GM12878 (cell line): Measurements from ENCODE around the gene ODAPH. TPM values are rescaled to one million over a fixed set of nuclear protein-coding genes. Genes with fewer than 3 reads are reported as not detected.

Experiments
- ATAC-seq: fragments of 200-7000 bp; cut with Tn5 transposase; 3 replicates; pipeline ENCODE4 v1.9.1; 2020; ENCODE audit warnings: mild to moderate bottlenecking, moderate library complexity
- BruUV-seq: library from RNA; stranded (reverse); fragments of 400-500 nt; replicated peaks from 2 replicates; lab custom pipeline; 2021; lab: Mats Ljungman, UMichigan
- CTCF ChIA-PET: fragments of 300-600 bp; sonication (Branson Sonifier 250); formaldehyde crosslinking; extraction: SDS; loops from one replicate; lab custom pipeline; 2021; ENCODE audit warnings: inconsistent platforms; lab: Yijun Ruan, JAX
- POLR2A ChIA-PET: fragments of 350-600 bp; formaldehyde crosslinking; extraction: SDS; loops from one replicate; lab custom pipeline; 2021; ENCODE audit warnings: inconsistent platforms; lab: Charles Lee
- RAD21 ChIA-PET: fragments of 300-600 bp; sonication (Branson Sonifier 250); formaldehyde crosslinking; loops from one replicate; lab custom pipeline; 2023; ENCODE audit warnings: antibody characterized with exemption; ENCODE audit not compliant: unreplicated experiment; lab: Charles Lee
- SMC1A ChIA-PET: fragments of 300-600 bp; sonication (Branson Sonifier 250); formaldehyde crosslinking; loops from one replicate; lab custom pipeline; 2023; ENCODE audit not compliant: unreplicated experiment, uncharacterized antibody; lab: Charles Lee
- DNase-seq: peaks from one replicate; pipeline ENCODE4 v3.0.0-alpha.2; 2011; ENCODE audit warnings: low read depth, low spot score
- FAIRE-seq: peaks from 3 replicates; lab custom pipeline; 2011; peaks lifted over from hg19 to GRCh38; lab: Jason Lieb, UNC
- H2AFZ ChIP-seq: 2 replicates; pipeline ENCODE4 v1.6.0; 2011; ENCODE audit warnings: low read depth, low read length, control low read depth; ENCODE audit not compliant: control insufficient read depth
- H3K27ac ChIP-seq: 2 replicates; pipeline ENCODE4 v1.5.1; 2011; ENCODE audit warnings: control low read depth; ENCODE audit not compliant: control insufficient read depth, insufficient read depth
- H3K27me3 ChIP-seq, 2 experiments: replicated peaks in 1 of 2; 2 replicates each; pipeline versions ENCODE4 v1.6.0 to v1.6.1; 2011; ENCODE audit warnings: low read length in 1 of 2; ENCODE audit not compliant: control insufficient read depth in 2 of 2, insufficient read depth in 2 of 2
- H3K36me3 ChIP-seq, 2 experiments: 2 replicates each; pipeline ENCODE4 v1.5.1; 2011; ENCODE audit warnings: low read length in 1 of 2; ENCODE audit not compliant: control insufficient read depth in 2 of 2, insufficient read depth in 2 of 2
- H3K4me1 ChIP-seq: 2 replicates; pipeline ENCODE4 v1.6.1; 2011; ENCODE audit warnings: mild to moderate bottlenecking, low read length, moderate library complexity, mixed read lengths; ENCODE audit not compliant: control insufficient read depth, insufficient read depth
- H3K4me2 ChIP-seq: 2 replicates; pipeline ENCODE4 v1.6.0; 2011; ENCODE audit warnings: control low read depth; ENCODE audit not compliant: control insufficient read depth, insufficient read depth
- H3K4me3 ChIP-seq: fragments of 200-600 bp; sonication (generic); 2 replicates; pipeline ENCODE4 v1.5.1; 2016
- H3K79me2 ChIP-seq: 2 replicates; pipeline ENCODE4 v1.6.0; 2011; ENCODE audit warnings: low read length; ENCODE audit not compliant: control insufficient read depth, insufficient read depth
- H3K9ac ChIP-seq: 2 replicates; pipeline ENCODE4 v1.8.0; 2011; ENCODE audit warnings: low read length, control low read depth, mixed read lengths; ENCODE audit not compliant: control insufficient read depth, insufficient read depth
- H3K9me3 ChIP-seq: replicated peaks from 3 replicates; pipeline ENCODE4 v1.5.1; 2011; ENCODE audit warnings: mild to moderate bottlenecking, low read length; ENCODE audit not compliant: control insufficient read depth, insufficient read depth
- H4K20me1 ChIP-seq: 2 replicates; pipeline ENCODE4 v1.6.0; 2011; ENCODE audit not compliant: control insufficient read depth, insufficient read depth
- CHD1 ChIP-seq: IDR thresholded peaks from 2 replicates; pipeline ENCODE4 v1.6.1; 2012; ENCODE audit warnings: low read depth, low read length, improper control_type of control experiment
- EP300 ChIP-seq, 2 experiments: fragments of 150-350 bp in 1 of 2; IDR thresholded peaks; 2 replicates each; pipeline ENCODE4 v1.6.1; 2011 to 2012; ENCODE audit warnings: low read depth in 2 of 2, low read length in 2 of 2, borderline replicate concordance in 1 of 2, improper control_type of control experiment in 1 of 2, inconsistent platforms in 1 of 2; ENCODE audit not compliant: control insufficient read depth in 1 of 2
- FOXM1 ChIP-seq: IDR thresholded peaks from 2 replicates; pipeline ENCODE4 v1.6.1; 2012; ENCODE audit warnings: low read depth, mild to moderate bottlenecking, inconsistent platforms, low read length, moderate library complexity
- HDGF ChIP-seq: fragments of 450-650 bp; IDR thresholded peaks from 2 replicates; pipeline ENCODE4 v1.6.1; 2016; ENCODE audit warnings: antibody characterized with exemption
- IRF4 ChIP-seq: IDR thresholded peaks from 2 replicates; pipeline ENCODE4 v1.6.1; 2011; ENCODE audit warnings: low read depth, low read length
- NFYB ChIP-seq: IDR thresholded peaks from 2 replicates; pipeline ENCODE4 v1.6.1; 2011; ENCODE audit warnings: low read depth, mild to moderate bottlenecking, low read length, improper control_type of control experiment, moderate library complexity; ENCODE audit not compliant: insufficient read depth
- PAX8 ChIP-seq: fragments of 450-650 bp; IDR thresholded peaks from 2 replicates; pipeline ENCODE4 v1.6.1; 2017; ENCODE audit warnings: mild to moderate bottlenecking, moderate library complexity
- STAT1 ChIP-seq: fragments of 450-650 bp; conservative IDR thresholded peaks from 2 replicates; pipeline ENCODE4 v1.6.1; 2014; ENCODE audit warnings: antibody characterized with exemption, mild to moderate bottlenecking
- SUPT20H ChIP-seq: IDR thresholded peaks from 2 replicates; pipeline ENCODE4 v1.6.1; 2011; ENCODE audit warnings: low read depth, mild to moderate bottlenecking, low read length, moderate library complexity, borderline replicate concordance; ENCODE audit not compliant: control insufficient read depth
- SUZ12 ChIP-seq: fragments of 200-600 bp; sonication (generic); IDR thresholded peaks from one replicate; pipeline ENCODE4 v1.6.1; 2018; ENCODE audit warnings: antibody characterized with exemption, mild to moderate bottlenecking; ENCODE audit not compliant: unreplicated experiment
- WGBS: methylation state at CpG from one replicate; pipeline ENCODE4 v1.1.6; 2016; ENCODE audit warnings: low lambda C conversion rate; ENCODE audit not compliant: insufficient replicate concordance, insufficient coverage; ENCODE audit errors: missing lambda C conversion rate; 5-methylcytosine and 5-hydroxymethylcytosine counted together
- in situ Hi-C: fragments of 300-500 bp; cut with MboI; formaldehyde crosslinking; loops from 9 replicates; pipeline ENCODE4 v1.14.3; 2018; ENCODE audit warnings: mixed read lengths
- intact Hi-C: fragments of 100-400 bp; cut with micrococcal nuclease; formaldehyde crosslinking; loops from one replicate; pipeline ENCODE4 v1.14.2; 2022; ENCODE audit not compliant: unreplicated experiment
- polyA plus RNA-seq, 11 experiments: library from polyadenylated mRNA; depleted of rRNA in 4 of 11; unstranded in 6 of 11; stranded (reverse) in 5 of 11; fragments of >200 nt; fragmentation: Nextera tagmentation in 4 of 11; fragmentation: Illumina TruSeq in 1 of 11; extraction: Ambion mirVana in 4 of 11; extraction: Trizol in 1 of 11; gene quantifications; 1 replicate in 1 of 11; 2 replicates in 10 of 11; pipeline versions ENCODE4 v1.2.1 to v1.2.3, GENCODE V29; 2011 to 2016; ENCODE audit warnings: inconsistent platforms in 2 of 11, missing spikeins in 2 of 11, low read depth in 1 of 11
- total RNA-seq, 4 experiments: library from RNA; depleted of rRNA in 3 of 4; stranded (reverse); fragments of >200 nt in 3 of 4; fragmentation: Illumina TruSeq in 1 of 4; extraction: Trizol in 1 of 4; gene quantifications; 2 replicates each; pipeline versions ENCODE4 v1.2.1 to v1.2.3, GENCODE V29; 2013 to 2021
- TF ChIP-seq, protein P1 (sequence below): fragments of 450-650 bp; IDR thresholded peaks from 2 replicates; pipeline ENCODE4 v1.6.1; 2018; ENCODE audit warnings: mild to moderate bottlenecking, low read depth, moderate library complexity; ENCODE audit not compliant: partially characterized antibody
- TF ChIP-seq, protein P2 (sequence below): IDR thresholded peaks from 2 replicates; pipeline ENCODE4 v1.6.1; 2012; ENCODE audit warnings: low read length, inconsistent platforms
- TF ChIP-seq, protein P3 (sequence below): IDR thresholded peaks from 2 replicates; pipeline ENCODE4 v1.6.1; 2012; ENCODE audit warnings: low read depth, low read length, improper control_type of control experiment
- TF ChIP-seq, protein P4 (sequence below): IDR thresholded peaks from 2 replicates; pipeline ENCODE4 v1.6.1; 2011; ENCODE audit warnings: borderline replicate concordance, low read depth, mild to moderate bottlenecking, moderate library complexity, low read length; ENCODE audit not compliant: insufficient read depth, poor library complexity, severe bottlenecking

ODAPH gene
- total and polyA plus RNA-seq, 10 of the 15 experiments (the other 5 are each of a cell fraction or from before 2014, with no cell fraction given) = 0.06 to 0.13 (median 0.12) TPM; not detected in 6

DNA sequence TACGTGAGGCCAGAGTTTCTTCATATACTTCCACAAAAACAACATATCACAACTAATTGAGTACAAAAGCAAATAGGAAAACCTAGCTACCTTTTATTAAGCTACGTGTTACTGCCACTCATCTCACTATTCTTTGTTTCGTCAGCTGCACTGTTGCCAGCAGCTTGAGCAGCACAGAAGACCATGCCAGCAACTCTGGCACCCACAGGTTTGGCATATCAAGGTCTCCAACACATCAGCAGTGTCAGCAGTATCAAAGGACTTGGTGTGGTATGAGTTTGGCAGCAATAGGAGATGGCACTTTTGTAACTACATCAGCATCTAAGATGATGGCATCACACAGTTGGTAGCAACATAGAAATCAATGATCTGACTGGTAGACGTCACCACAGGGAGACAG, 43.8 kb downstream of the ODAPH start (continued):
- no peak for TF ChIP-seq SUZ12
- TF ChIP-seq, protein P1, sequence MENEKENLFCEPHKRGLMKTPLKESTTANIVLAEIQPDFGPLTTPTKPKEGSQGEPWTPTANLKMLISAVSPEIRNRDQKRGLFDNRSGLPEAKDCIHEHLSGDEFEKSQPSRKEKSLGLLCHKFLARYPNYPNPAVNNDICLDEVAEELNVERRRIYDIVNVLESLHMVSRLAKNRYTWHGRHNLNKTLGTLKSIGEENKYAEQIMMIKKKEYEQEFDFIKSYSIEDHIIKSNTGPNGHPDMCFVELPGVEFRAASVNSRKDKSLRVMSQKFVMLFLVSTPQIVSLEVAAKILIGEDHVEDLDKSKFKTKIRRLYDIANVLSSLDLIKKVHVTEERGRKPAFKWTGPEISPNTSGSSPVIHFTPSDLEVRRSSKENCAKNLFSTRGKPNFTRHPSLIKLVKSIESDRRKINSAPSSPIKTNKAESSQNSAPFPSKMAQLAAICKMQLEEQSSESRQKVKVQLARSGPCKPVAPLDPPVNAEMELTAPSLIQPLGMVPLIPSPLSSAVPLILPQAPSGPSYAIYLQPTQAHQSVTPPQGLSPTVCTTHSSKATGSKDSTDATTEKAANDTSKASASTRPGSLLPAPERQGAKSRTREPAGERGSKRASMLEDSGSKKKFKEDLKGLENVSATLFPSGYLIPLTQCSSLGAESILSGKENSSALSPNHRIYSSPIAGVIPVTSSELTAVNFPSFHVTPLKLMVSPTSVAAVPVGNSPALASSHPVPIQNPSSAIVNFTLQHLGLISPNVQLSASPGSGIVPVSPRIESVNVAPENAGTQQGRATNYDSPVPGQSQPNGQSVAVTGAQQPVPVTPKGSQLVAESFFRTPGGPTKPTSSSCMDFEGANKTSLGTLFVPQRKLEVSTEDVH = no peak

DNA sequence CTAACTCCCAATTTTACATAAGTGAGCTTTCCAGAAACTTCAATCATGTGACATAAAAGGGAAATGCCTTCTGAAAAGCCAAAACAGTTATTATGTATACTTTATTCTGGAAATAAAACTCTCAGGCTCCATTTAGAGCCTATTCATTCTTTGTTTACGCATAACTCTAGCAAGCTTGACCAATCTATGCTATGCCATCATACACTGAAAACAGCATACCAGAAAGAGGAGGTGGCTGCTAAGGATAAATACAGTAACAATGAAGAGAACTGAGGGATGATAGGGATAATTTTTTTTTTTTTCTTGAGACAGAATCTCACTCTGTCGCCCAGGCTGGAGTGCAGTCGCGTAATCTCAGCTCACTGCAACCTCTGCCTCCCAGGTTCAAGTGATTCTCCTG, 50.1 kb downstream of the ODAPH start:
- in situ Hi-C loops = no loop called here
- TF ChIP-seq HDGF (no peak), SUPT20H (no peak), IRF4 (no peak), PAX8 (no peak), STAT1 (no peak), EP300 (IDR thresholded peaks at IDR 0.05; ENCODE audit: borderline replicate concordance in 1 of 2, control insufficient read depth in 1 of 2, low read depth in 2 of 2, low read length in 2 of 2) (no peak), FOXM1 (no peak), NFYB (no peak), CHD1 (no peak)
- TF ChIP-seq, protein P2, sequence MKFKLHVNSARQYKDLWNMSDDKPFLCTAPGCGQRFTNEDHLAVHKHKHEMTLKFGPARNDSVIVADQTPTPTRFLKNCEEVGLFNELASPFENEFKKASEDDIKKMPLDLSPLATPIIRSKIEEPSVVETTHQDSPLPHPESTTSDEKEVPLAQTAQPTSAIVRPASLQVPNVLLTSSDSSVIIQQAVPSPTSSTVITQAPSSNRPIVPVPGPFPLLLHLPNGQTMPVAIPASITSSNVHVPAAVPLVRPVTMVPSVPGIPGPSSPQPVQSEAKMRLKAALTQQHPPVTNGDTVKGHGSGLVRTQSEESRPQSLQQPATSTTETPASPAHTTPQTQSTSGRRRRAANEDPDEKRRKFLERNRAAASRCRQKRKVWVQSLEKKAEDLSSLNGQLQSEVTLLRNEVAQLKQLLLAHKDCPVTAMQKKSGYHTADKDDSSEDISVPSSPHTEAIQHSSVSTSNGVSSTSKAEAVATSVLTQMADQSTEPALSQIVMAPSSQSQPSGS = no peak
- TF ChIP-seq, protein P3, sequence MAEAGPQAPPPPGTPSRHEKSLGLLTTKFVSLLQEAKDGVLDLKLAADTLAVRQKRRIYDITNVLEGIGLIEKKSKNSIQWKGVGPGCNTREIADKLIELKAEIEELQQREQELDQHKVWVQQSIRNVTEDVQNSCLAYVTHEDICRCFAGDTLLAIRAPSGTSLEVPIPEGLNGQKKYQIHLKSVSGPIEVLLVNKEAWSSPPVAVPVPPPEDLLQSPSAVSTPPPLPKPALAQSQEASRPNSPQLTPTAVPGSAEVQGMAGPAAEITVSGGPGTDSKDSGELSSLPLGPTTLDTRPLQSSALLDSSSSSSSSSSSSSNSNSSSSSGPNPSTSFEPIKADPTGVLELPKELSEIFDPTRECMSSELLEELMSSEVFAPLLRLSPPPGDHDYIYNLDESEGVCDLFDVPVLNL = no peak
- TF ChIP-seq, protein P4, sequence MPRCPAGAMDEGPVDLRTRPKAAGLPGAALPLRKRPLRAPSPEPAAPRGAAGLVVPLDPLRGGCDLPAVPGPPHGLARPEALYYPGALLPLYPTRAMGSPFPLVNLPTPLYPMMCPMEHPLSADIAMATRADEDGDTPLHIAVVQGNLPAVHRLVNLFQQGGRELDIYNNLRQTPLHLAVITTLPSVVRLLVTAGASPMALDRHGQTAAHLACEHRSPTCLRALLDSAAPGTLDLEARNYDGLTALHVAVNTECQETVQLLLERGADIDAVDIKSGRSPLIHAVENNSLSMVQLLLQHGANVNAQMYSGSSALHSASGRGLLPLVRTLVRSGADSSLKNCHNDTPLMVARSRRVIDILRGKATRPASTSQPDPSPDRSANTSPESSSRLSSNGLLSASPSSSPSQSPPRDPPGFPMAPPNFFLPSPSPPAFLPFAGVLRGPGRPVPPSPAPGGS = no peak
- TF ChIP-seq, all 136 proteins: peak for 0
- CTCF ChIA-PET = interaction anchor here (1.1 kb wide), 1 partner anchor 290 kb away, joined by 3 read pairs; no protein-coding TSS in a partner anchor
- intact Hi-C loops = no loop called here
- Histone ChIP-seq H4K20me1 (no peaks in the 10 kb centered on the region), H3K4me2 (no peak overlapping the region), H3K27me3 (no peaks in the 10 kb centered on the region), H3K79me2 (no peaks in the 10 kb centered on the region), H3K9me3 (no peaks in the 10 kb centered on the region), H3K27ac (no peak overlapping the region), H2AFZ (no peak overlapping the region), H3K36me3 (no peaks in the 10 kb centered on the region), H3K4me3 (no peak overlapping the region), H3K9ac (no peak overlapping the region), H3K4me1 (no peaks in the 10 kb centered on the region)
- RAD21 ChIA-PET = no interaction called here
- BruUV-seq = no TSS peak
- POLR2A ChIA-PET = interaction anchor here (0.6 kb wide), 1 partner anchor 286 kb away, joined by 4 read pairs; no protein-coding TSS in a partner anchor
- SMC1A ChIA-PET = no interaction called here
- WGBS = 87% methylated on average over 4 of the region's 4 CpGs
- DNase-seq (no peak), FAIRE-seq (no peak), ATAC-seq (no peak)
